ENCODE results near the gene SPG7.

SPG7 gene

GRCh38 chr16:89504091-89504490 is 4.1 kb upstream of the SPG7 start:
- TF ChIP-seq, protein P1, sequence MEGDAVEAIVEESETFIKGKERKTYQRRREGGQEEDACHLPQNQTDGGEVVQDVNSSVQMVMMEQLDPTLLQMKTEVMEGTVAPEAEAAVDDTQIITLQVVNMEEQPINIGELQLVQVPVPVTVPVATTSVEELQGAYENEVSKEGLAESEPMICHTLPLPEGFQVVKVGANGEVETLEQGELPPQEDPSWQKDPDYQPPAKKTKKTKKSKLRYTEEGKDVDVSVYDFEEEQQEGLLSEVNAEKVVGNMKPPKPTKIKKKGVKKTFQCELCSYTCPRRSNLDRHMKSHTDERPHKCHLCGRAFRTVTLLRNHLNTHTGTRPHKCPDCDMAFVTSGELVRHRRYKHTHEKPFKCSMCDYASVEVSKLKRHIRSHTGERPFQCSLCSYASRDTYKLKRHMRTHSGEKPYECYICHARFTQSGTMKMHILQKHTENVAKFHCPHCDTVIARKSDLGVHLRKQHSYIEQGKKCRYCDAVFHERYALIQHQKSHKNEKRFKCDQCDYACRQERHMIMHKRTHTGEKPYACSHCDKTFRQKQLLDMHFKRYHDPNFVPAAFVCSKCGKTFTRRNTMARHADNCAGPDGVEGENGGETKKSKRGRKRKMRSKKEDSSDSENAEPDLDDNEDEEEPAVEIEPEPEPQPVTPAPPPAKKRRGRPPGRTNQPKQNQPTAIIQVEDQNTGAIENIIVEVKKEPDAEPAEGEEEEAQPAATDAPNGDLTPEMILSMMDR (IDR thresholded peaks at IDR 0.05; ENCODE audit: insufficient read depth, low read depth, low read length, missing control alignments) = no peak
- no peak for DNase-seq (ENCODE audit: low read depth)
- no peak overlapping the region for H3K4me3 ChIP-seq (ENCODE audit: low read depth, low read length)

GRCh38 chr16:89505204-89506112 is 2.7 kb upstream of the SPG7 start:
- DNase-seq (ENCODE audit: low read depth) = peak; percentile 94
- peak overlapping the region; percentile 46 for H3K4me3 ChIP-seq (ENCODE audit: low read depth, low read length)
- TF ChIP-seq, protein P1 (IDR thresholded peaks at IDR 0.05; ENCODE audit: insufficient read depth, low read depth, low read length, missing control alignments) = no peak

DNA sequence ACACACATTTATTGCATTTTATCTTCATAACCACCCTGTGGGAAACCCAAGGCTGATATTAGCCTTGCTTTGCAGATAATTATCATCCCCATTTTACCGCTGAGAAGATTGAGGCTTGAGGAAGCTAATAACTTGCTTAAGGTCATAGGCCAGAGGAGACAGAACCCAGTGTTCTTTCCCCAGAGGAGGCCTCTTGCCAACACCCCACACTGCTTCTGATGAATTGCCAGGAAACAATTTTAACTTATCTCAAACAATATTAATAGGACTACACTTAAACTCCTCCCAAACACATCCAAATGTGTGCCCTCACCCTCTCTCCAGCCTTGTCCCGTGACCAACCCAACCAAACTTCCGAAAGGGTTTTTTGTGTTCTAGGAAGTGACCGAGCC is 2.1 kb upstream of the SPG7 start:
- peak overlapping the region; percentile 46 for H3K4me3 ChIP-seq (ENCODE audit: low read depth, low read length)
- TF ChIP-seq, protein P1 (IDR thresholded peaks at IDR 0.05; ENCODE audit: insufficient read depth, low read depth, low read length, missing control alignments) = no peak
- no peak for DNase-seq (ENCODE audit: low read depth)

DNA sequence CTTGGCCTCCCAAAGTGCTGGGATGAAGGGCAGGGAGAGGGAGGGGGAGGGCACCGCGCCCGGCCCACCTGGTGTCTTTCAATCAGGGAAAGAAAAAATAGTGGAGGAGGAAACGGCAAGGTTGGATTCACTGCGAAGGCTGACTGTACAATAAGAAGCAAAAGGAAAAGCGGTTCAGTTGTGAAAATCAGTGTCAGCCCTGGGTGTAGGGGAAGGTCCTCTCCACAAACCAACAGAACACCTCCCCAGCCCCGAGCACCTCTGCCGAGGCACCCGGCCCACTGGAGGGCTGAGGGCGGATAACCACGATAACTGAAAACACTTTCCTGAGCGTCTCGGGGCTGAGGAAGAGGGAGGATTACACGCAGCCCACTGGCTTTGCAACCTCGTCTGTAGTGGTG is 1.4 kb upstream of the SPG7 start:
- TF ChIP-seq, protein P1 (IDR thresholded peaks at IDR 0.05; ENCODE audit: insufficient read depth, low read depth, low read length, missing control alignments) = no peak
- no peak for DNase-seq (ENCODE audit: low read depth)
- peak overlapping the region; percentile 98 for H3K4me3 ChIP-seq (ENCODE audit: low read depth, low read length)

DNA sequence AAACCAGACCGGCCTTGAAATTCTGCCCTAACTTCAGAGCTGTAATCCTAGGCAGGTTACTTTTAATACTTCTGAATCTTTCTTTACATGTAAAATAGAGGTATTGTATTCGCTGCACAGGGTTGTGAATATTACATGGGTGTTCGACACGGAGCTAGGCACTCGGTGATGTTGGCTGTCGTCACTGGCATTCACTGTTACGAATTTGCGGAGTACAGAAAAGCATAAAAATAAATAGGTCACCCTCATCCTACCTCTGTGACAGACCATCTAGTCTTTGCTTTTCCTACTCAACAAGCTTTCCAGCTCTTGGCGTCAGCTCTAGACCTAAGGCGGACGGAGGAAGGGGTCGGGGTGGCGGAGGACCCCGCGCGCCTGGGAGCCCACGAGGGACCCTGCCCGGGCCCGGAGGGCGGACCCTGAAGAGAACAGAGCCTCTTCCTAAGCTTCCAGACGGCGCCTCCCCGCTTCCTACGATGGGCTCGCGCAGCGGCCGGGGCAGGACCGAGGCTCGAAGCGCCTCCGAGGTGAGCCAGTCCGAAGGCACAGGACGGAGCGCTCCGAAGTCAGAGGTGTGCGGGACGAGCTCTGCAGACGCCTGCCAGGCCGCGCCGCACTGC is 879 bp upstream of the SPG7 start:
- DNase-seq (ENCODE audit: low read depth) = no peak
- TF ChIP-seq, protein P1 (IDR thresholded peaks at IDR 0.05; ENCODE audit: insufficient read depth, low read depth, low read length, missing control alignments) = no peak
- H3K4me3 ChIP-seq (ENCODE audit: low read depth, low read length) = peak overlapping the region; percentile 98

DNA sequence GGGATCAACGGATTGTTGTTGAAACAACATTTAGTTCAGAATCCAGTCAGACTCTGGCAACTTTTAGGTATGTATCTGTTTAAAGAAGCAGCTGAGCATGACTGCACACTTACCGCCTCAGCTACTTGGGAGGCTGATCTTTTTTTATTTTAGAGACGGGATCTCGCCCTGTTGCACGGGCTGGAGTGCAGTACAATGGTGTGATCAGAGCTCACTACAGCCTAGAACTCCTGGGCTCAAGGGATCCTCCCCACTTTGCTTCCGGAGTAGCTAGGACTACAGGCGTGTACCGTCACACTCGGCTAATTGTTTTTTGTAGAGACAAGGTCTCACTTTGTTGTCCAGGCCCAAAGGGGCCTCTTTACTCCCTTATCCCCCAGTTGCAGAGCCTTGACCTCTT is 2.3 kb downstream of the SPG7 start:
- no peak overlapping the region for H3K4me3 ChIP-seq (ENCODE audit: low read depth, low read length)
- no peak for DNase-seq (ENCODE audit: low read depth)
- TF ChIP-seq, protein P1 (IDR thresholded peaks at IDR 0.05; ENCODE audit: insufficient read depth, low read depth, low read length, missing control alignments) = no peak

Measured in GM12865 (cell line).